Measurements from ENCODE around the gene TOGARAM2. TPM values are rescaled to one million over a fixed set of nuclear protein-coding genes. Genes with fewer than 3 reads are reported as not detected.
A peak's percentile ranks its signal among the peaks of the same experiment; 100 is the strongest.

The TOGARAM2 gene
- total RNA-seq, 1 donor from 2014 or later: 5.3 TPM

- intact Hi-C loops (cut with DNase I): loop anchor here (10.0 kb wide), 1 partner anchor 51 kb away; the partner anchor contains the start of gene CLIP4
- ATAC-seq (peak; percentile 70), DNase-seq (ENCODE audit: low spot score) (peak; percentile 73)
Measured at GRCh38 chr2:29063646-29064345, 82.7 kb downstream of the TOGARAM2 start.

GRCh38 chr2:29064346-29064715, 83.2 kb downstream of the TOGARAM2 start:
- no peak for DNase-seq (ENCODE audit: low spot score)
- intact Hi-C loops (cut with DNase I): loop anchor here (10.0 kb wide), 1 partner anchor 50 kb away; the partner anchor contains the start of gene CLIP4
- no peak for ATAC-seq

GRCh38 chr2:29064746-29065067, 83.6 kb downstream of the TOGARAM2 start:
- no peak for DNase-seq (ENCODE audit: low spot score)
- intact Hi-C loops (cut with DNase I): loop anchor here (10.0 kb wide), 1 partner anchor 50 kb away; the partner anchor contains the start of gene CLIP4
- no peak for ATAC-seq

GRCh38 chr2:29065068-29065811, 84.1 kb downstream of the TOGARAM2 start:
- ATAC-seq: peak; percentile 63

GRCh38 chr2:29066271-29066860, 85.3 kb downstream of the TOGARAM2 start:
- ATAC-seq (peak; percentile 65), DNase-seq (ENCODE audit: low spot score) (no peak)
- intact Hi-C loops (cut with DNase I): loop anchor here (10.0 kb wide), 1 partner anchor 48 kb away; the partner anchor contains the start of gene CLIP4

More at GRCh38 chr2:29065068-29065811, 84.1 kb downstream of the TOGARAM2 start:
- intact Hi-C loops (cut with DNase I): loop anchor here (10.0 kb wide), 1 partner anchor 50 kb away; the partner anchor contains the start of gene CLIP4
- DNase-seq (ENCODE audit: low spot score): no peak

GRCh38 chr2:29066997-29067605, 86.0 kb downstream of the TOGARAM2 start:
- ATAC-seq (no peak), DNase-seq (ENCODE audit: low spot score) (no peak)
- intact Hi-C loops (cut with DNase I): loop anchor here (10.0 kb wide), 1 partner anchor 48 kb away; the partner anchor contains the start of gene CLIP4

- no peak for ATAC-seq
- DNase-seq (ENCODE audit: low spot score): no peak
- intact Hi-C loops (cut with DNase I): loop anchor here (10.0 kb wide), 1 partner anchor 46 kb away; the partner anchor contains the start of gene CLIP4
Measured at GRCh38 chr2:29068513-29068912, 87.4 kb downstream of the TOGARAM2 start.

- DNase-seq (ENCODE audit: low spot score) (no peak), ATAC-seq (no peak)
- intact Hi-C loops (cut with DNase I): no loop called here
Measured at GRCh38 chr2:29070526-29070925, 89.4 kb downstream of the TOGARAM2 start.

- no peak for ATAC-seq
- intact Hi-C loops (cut with DNase I): no loop called here
- no peak for DNase-seq (ENCODE audit: low spot score)
Measured at GRCh38 chr2:29071032-29071975, 90.2 kb downstream of the TOGARAM2 start.

GRCh38 chr2:29072251-29072650, 91.2 kb downstream of the TOGARAM2 start:
- intact Hi-C loops (cut with DNase I): no loop called here
- DNase-seq (ENCODE audit: low spot score) (no peak), ATAC-seq (no peak)

GRCh38 chr2:29072971-29073725, 92.0 kb downstream of the TOGARAM2 start:
- DNase-seq (ENCODE audit: low spot score): no peak
- intact Hi-C loops (cut with DNase I): no loop called here
- ATAC-seq: no peak

- no peak for DNase-seq (ENCODE audit: low spot score)
- intact Hi-C loops (cut with DNase I): no loop called here
- no peak for ATAC-seq
Measured at GRCh38 chr2:29073933-29074332, 92.8 kb downstream of the TOGARAM2 start.

GRCh38 chr2:29074411-29074810, 93.3 kb downstream of the TOGARAM2 start, which contains the start of gene PCARE:
Gene PCARE (minus strand): TSS chr2:29074523. CDS start chr2:29074261, 262 bp downstream.
- DNase-seq (ENCODE audit: low spot score): no peak

GRCh38 chr2:29075894-29076705, 95.0 kb downstream of the TOGARAM2 start:
- DNase-seq (ENCODE audit: low spot score) (no peak), ATAC-seq (peak; percentile 79)
- intact Hi-C loops (cut with DNase I): no loop called here

More at GRCh38 chr2:29074411-29074810, 93.3 kb downstream of the TOGARAM2 start, which contains the start of gene PCARE:
- ATAC-seq: no peak
- intact Hi-C loops (cut with DNase I): no loop called here

- intact Hi-C loops (cut with DNase I): no loop called here
Measured at GRCh38 chr2:29079887-29080286, 98.8 kb downstream of the TOGARAM2 start.

GRCh38 chr2:29080886-29081743, 100.0 kb downstream of the TOGARAM2 start:
- DNase-seq (ENCODE audit: low spot score) (no peak), ATAC-seq (peak; percentile 73)
- intact Hi-C loops (cut with DNase I): no loop called here

More at GRCh38 chr2:29079887-29080286, 98.8 kb downstream of the TOGARAM2 start:
- DNase-seq (ENCODE audit: low spot score): no peak
- ATAC-seq: no peak

All from sciatic nerve (tissue), 2 donors.